Astrocyte (in vitro differentiated cells and primary cell): ENCODE measurements around the gene L1TD1. TPM values are rescaled to one million over a fixed set of nuclear protein-coding genes. Genes with fewer than 3 reads are reported as not detected.

Source experiments
- DNase-seq: peaks from one replicate; pipeline ENCODE4 v3.0.0-alpha.2; 2010; ENCODE audit warnings: low read depth
- FAIRE-seq: peaks from 2 replicates; lab custom pipeline; 2011; peaks lifted over from hg19 to GRCh38; lab: Jason Lieb, UNC
- H2AFZ ChIP-seq: 2 replicates; pipeline ENCODE4 v1.6.0; 2012; ENCODE audit warnings: low read depth, low read length, inconsistent platforms
- H3K27ac ChIP-seq: 2 replicates; pipeline ENCODE4 v1.5.1; 2011; ENCODE audit warnings: low read depth, low read length, inconsistent platforms
- H3K27me3 ChIP-seq: 2 replicates; pipeline ENCODE4 v1.6.0; 2011; ENCODE audit warnings: low read length, inconsistent platforms; ENCODE audit not compliant: insufficient read depth
- H3K36me3 ChIP-seq: 2 replicates; pipeline ENCODE4 v1.5.1; 2011; ENCODE audit warnings: low read length, inconsistent platforms; ENCODE audit not compliant: insufficient read depth
- H3K4me1 ChIP-seq: 2 replicates; pipeline ENCODE4 v1.5.1; 2011; ENCODE audit warnings: low read length, inconsistent platforms; ENCODE audit not compliant: insufficient read depth
- H3K4me2 ChIP-seq: 2 replicates; pipeline ENCODE4 v1.6.0; 2012; ENCODE audit warnings: low read length, inconsistent platforms
- H3K4me3 ChIP-seq: 2 replicates; pipeline ENCODE4 v1.5.1; 2011; ENCODE audit warnings: low read depth, mild to moderate bottlenecking, low read length, inconsistent platforms; ENCODE audit not compliant: insufficient read depth
- H3K79me2 ChIP-seq: 2 replicates; pipeline ENCODE4 v1.6.0; 2012; ENCODE audit warnings: mild to moderate bottlenecking, low read length, inconsistent platforms; ENCODE audit not compliant: insufficient read depth
- H3K9ac ChIP-seq: 2 replicates; pipeline ENCODE4 v1.6.0; 2012; ENCODE audit warnings: mild to moderate bottlenecking, low read length, inconsistent platforms
- H3K9me3 ChIP-seq: 2 replicates; pipeline ENCODE4 v1.5.1; 2012; ENCODE audit warnings: low read depth, mild to moderate bottlenecking, low read length, inconsistent platforms; ENCODE audit not compliant: insufficient read depth
- H4K20me1 ChIP-seq: 2 replicates; pipeline ENCODE4 v1.6.0; 2012; ENCODE audit warnings: low read length, inconsistent platforms; ENCODE audit not compliant: insufficient read depth
- H3K27ac Mint-ChIP-seq: one replicate; pipeline ENCODE4 v1.8.0; 2021; ENCODE audit warnings: mild to moderate bottlenecking, mixed read lengths; ENCODE audit not compliant: unreplicated experiment
- H3K27me3 Mint-ChIP-seq: one replicate; pipeline ENCODE4 v1.8.0; 2021; ENCODE audit warnings: low read depth, mixed read lengths; ENCODE audit not compliant: unreplicated experiment
- H3K36me3 Mint-ChIP-seq: one replicate; pipeline ENCODE4 v1.8.0; 2021; ENCODE audit warnings: low read depth, mixed read lengths; ENCODE audit not compliant: unreplicated experiment
- H3K4me1 Mint-ChIP-seq: one replicate; pipeline ENCODE4 v1.8.0; 2021; ENCODE audit warnings: low read depth, mixed read lengths; ENCODE audit not compliant: unreplicated experiment
- H3K4me3 Mint-ChIP-seq: one replicate; pipeline ENCODE4 v1.8.0; 2021; ENCODE audit warnings: mild to moderate bottlenecking, moderate library complexity, mixed read lengths; ENCODE audit not compliant: unreplicated experiment
- H3K9me3 Mint-ChIP-seq: one replicate; pipeline ENCODE4 v1.8.0; 2021; ENCODE audit warnings: mild to moderate bottlenecking, mixed read lengths; ENCODE audit not compliant: unreplicated experiment
- EZH2 ChIP-seq: IDR thresholded peaks from 2 replicates; pipeline ENCODE4 v1.6.1; 2012; ENCODE audit warnings: mild to moderate bottlenecking, low read length, inconsistent platforms; ENCODE audit not compliant: insufficient read depth
- total RNA-seq: library from RNA; stranded (reverse); gene quantifications from 2 replicates; pipeline ENCODE4 v1.2.1, GENCODE V29; 2021
- TF ChIP-seq, protein P1 (sequence below): IDR thresholded peaks from 2 replicates; pipeline ENCODE4 v1.5.1; 2011; ENCODE audit warnings: low read depth, mild to moderate bottlenecking, inconsistent platforms, low read length, moderate library complexity; ENCODE audit not compliant: insufficient read depth

Gene L1TD1
- total RNA-seq, 1 donor from 2014 or later: 9.9 TPM

- DNase-seq: no peak
- Mint-ChIP-seq H3K27ac (no peak overlapping the region), H3K27me3 (peaks cover 4% of the 10 kb centered on the region), H3K4me3 (no peak overlapping the region), H3K4me1 (peaks cover 4% of the 10 kb centered on the region), H3K9me3 (peaks cover 2% of the 10 kb centered on the region), H3K36me3 (peaks cover 12% of the 10 kb centered on the region)
- TF ChIP-seq, protein P1, sequence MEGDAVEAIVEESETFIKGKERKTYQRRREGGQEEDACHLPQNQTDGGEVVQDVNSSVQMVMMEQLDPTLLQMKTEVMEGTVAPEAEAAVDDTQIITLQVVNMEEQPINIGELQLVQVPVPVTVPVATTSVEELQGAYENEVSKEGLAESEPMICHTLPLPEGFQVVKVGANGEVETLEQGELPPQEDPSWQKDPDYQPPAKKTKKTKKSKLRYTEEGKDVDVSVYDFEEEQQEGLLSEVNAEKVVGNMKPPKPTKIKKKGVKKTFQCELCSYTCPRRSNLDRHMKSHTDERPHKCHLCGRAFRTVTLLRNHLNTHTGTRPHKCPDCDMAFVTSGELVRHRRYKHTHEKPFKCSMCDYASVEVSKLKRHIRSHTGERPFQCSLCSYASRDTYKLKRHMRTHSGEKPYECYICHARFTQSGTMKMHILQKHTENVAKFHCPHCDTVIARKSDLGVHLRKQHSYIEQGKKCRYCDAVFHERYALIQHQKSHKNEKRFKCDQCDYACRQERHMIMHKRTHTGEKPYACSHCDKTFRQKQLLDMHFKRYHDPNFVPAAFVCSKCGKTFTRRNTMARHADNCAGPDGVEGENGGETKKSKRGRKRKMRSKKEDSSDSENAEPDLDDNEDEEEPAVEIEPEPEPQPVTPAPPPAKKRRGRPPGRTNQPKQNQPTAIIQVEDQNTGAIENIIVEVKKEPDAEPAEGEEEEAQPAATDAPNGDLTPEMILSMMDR: no peak
- no peak for TF ChIP-seq EZH2
- Histone ChIP-seq H3K4me3 (no peak overlapping the region), H3K27me3 (peaks cover 4% of the 10 kb centered on the region), H3K79me2 (no peaks in the 10 kb centered on the region), H3K27ac (no peak overlapping the region), H3K4me1 (no peaks in the 10 kb centered on the region), H4K20me1 (no peaks in the 10 kb centered on the region), H3K36me3 (no peaks in the 10 kb centered on the region), H3K9me3 (no peaks in the 10 kb centered on the region), H3K9ac (no peak overlapping the region), H3K4me2 (no peak overlapping the region), H2AFZ (no peak overlapping the region)
- no peak for FAIRE-seq
Observed at GRCh38 chr1:62245201-62245600, 50.6 kb downstream of the L1TD1 start.

- Histone ChIP-seq H3K4me2 (no peak overlapping the region), H4K20me1 (no peaks in the 10 kb centered on the region), H3K79me2 (no peaks in the 10 kb centered on the region), H3K36me3 (no peaks in the 10 kb centered on the region), H3K27me3 (peaks cover 4% of the 10 kb centered on the region), H2AFZ (no peak overlapping the region), H3K9me3 (no peaks in the 10 kb centered on the region), H3K4me3 (no peak overlapping the region), H3K4me1 (no peaks in the 10 kb centered on the region), H3K9ac (no peak overlapping the region), H3K27ac (no peak overlapping the region)
- FAIRE-seq (no peak), DNase-seq (no peak)
- H3K9me3 Mint-ChIP-seq: peaks cover 2% of the 10 kb centered on the region
- H3K27me3 Mint-ChIP-seq: peaks cover 6% of the 10 kb centered on the region
- peaks cover 4% of the 10 kb centered on the region for H3K4me1 Mint-ChIP-seq
- H3K4me3 Mint-ChIP-seq: no peak overlapping the region
- H3K36me3 Mint-ChIP-seq: peaks cover 15% of the 10 kb centered on the region
- no peak for TF ChIP-seq EZH2
- TF ChIP-seq, protein P1: no peak
- H3K27ac Mint-ChIP-seq: no peak overlapping the region
Observed at GRCh38 chr1:62247391-62248168, 52.9 kb downstream of the L1TD1 start.

GRCh38 chr1:62250126-62250726 is 55.6 kb downstream of the L1TD1 start:
- no peak overlapping the region for H3K4me3 Mint-ChIP-seq
- no peak for DNase-seq
- no peaks in the 10 kb centered on the region for H3K9me3 ChIP-seq
- no peak for FAIRE-seq
- H3K79me2 ChIP-seq: no peaks in the 10 kb centered on the region
- H4K20me1 ChIP-seq: no peaks in the 10 kb centered on the region
- TF ChIP-seq, protein P1: no peak
- TF ChIP-seq EZH2: no peak
- peaks cover 2% of the 10 kb centered on the region for H3K4me1 Mint-ChIP-seq
- H3K9me3 Mint-ChIP-seq: peaks cover 2% of the 10 kb centered on the region
- peaks cover 6% of the 10 kb centered on the region for H3K27me3 Mint-ChIP-seq
- H3K27ac Mint-ChIP-seq: no peak overlapping the region
- H3K9ac ChIP-seq: no peak overlapping the region
- H3K36me3 Mint-ChIP-seq: peaks cover 8% of the 10 kb centered on the region
- H3K4me1 ChIP-seq: no peaks in the 10 kb centered on the region
- no peaks in the 10 kb centered on the region for H3K36me3 ChIP-seq
- H3K27ac ChIP-seq: no peak overlapping the region
- H3K4me3 ChIP-seq: no peak overlapping the region
- peaks cover 4% of the 10 kb centered on the region for H3K27me3 ChIP-seq
- no peak overlapping the region for H3K4me2 ChIP-seq
- no peak overlapping the region for H2AFZ ChIP-seq
